Measurements from ENCODE around the gene RUFY1. TPM values are rescaled to one million over a fixed set of nuclear protein-coding genes. Genes with fewer than 3 reads are reported as not detected.

Gene RUFY1
- total and polyA plus RNA-seq, 2 of the 13 experiments (the other 11 are each of a cell fraction or from before 2014, with no cell fraction given): 19.9 to 31.9 TPM

DNA sequence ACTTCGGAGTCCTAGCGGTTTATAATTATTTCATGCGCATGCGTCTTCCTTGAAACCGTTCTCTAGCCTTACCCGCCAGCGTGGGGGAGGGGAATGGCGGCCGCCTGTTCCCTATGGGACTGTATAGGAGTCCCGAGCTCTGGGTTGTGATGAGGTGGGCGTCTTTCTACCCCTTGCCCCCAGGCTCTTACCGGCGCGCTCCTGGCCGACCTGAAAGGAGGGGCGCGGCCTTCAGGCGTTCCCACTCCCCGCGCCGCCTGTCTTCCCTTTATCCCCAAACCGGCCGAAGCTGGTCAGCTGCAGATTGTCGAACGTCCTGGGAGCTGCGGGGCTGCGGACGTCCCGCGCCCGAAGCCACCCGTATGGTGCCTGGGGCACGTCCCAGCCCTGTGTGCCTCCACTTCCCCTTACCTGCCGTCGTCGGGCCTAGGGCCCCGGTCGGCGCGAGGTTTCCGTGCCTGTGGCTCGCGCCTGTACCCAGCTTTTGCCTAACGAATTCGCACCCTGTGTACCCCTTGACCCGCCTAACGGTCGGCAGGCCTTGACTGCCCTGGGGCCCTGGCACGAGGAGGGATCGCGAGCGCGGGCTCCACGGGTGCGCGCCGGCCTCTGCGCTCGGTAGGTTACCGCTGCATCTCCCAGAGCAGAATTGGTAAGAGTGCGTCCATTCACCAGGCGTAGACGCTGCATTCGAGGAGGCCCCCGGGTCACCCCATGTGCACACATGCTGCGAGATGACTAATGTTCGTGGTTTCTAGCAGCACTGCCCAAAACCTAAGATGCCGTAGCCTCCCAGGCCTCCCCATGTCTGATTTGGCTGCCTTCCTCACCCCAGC, 73.8 kb downstream of the RUFY1 start (continued):
- TF ChIP-seq JDP2 (CRISPR knock-in tag; IDR thresholded peaks at IDR 0.05; ENCODE audit: borderline replicate concordance) (no peak), ZNF616 (CRISPR knock-in tag; IDR thresholded peaks at IDR 0.05; ENCODE audit: low read depth) (0 out of 2 replicates have a peak, but pooled peaks have one; percentile 46), RBFOX2 (IDR thresholded peaks at IDR 0.05; ENCODE audit: low read depth, low read length) (peak; percentile 11), NFYB (CRISPR knock-in tag; IDR thresholded peaks at IDR 0.05) (0 out of 2 replicates have a peak, but pooled peaks have one; percentile 6), NRL (CRISPR knock-in tag; IDR thresholded peaks at IDR 0.05; ENCODE audit: borderline replicate concordance) (peak; percentile 90; the same call in 1 of the 2 replicates), NR2C2 (CRISPR knock-in tag; IDR thresholded peaks at IDR 0.05; ENCODE audit: borderline replicate concordance) (peak; percentile 47; the same call in 1 of the 2 replicates), NFE2L1 (CRISPR knock-in tag; IDR thresholded peaks at IDR 0.05; ENCODE audit: borderline replicate concordance) (peak; percentile 78; the same call in 1 of the 2 replicates)
- TF ChIP-seq, protein P1, sequence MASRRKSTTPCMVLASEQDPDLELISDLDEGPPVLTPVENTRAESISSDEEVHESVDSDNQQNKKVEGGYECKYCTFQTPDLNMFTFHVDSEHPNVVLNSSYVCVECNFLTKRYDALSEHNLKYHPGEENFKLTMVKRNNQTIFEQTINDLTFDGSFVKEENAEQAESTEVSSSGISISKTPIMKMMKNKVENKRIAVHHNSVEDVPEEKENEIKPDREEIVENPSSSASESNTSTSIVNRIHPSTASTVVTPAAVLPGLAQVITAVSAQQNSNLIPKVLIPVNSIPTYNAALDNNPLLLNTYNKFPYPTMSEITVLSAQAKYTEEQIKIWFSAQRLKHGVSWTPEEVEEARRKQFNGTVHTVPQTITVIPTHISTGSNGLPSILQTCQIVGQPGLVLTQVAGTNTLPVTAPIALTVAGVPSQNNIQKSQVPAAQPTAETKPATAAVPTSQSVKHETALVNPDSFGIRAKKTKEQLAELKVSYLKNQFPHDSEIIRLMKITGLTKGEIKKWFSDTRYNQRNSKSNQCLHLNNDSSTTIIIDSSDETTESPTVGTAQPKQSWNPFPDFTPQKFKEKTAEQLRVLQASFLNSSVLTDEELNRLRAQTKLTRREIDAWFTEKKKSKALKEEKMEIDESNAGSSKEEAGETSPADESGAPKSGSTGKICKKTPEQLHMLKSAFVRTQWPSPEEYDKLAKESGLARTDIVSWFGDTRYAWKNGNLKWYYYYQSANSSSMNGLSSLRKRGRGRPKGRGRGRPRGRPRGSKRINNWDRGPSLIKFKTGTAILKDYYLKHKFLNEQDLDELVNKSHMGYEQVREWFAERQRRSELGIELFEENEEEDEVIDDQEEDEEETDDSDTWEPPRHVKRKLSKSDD (CRISPR knock-in tag; IDR thresholded peaks at IDR 0.05; ENCODE audit: low read depth): no peak
- TF ChIP-seq, protein P2, sequence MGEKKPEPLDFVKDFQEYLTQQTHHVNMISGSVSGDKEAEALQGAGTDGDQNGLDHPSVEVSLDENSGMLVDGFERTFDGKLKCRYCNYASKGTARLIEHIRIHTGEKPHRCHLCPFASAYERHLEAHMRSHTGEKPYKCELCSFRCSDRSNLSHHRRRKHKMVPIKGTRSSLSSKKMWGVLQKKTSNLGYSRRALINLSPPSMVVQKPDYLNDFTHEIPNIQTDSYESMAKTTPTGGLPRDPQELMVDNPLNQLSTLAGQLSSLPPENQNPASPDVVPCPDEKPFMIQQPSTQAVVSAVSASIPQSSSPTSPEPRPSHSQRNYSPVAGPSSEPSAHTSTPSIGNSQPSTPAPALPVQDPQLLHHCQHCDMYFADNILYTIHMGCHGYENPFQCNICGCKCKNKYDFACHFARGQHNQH (CRISPR knock-in tag; IDR thresholded peaks at IDR 0.05): 0 out of 2 replicates have a peak, but pooled peaks have one; percentile 37
- TF ChIP-seq, protein P3, sequence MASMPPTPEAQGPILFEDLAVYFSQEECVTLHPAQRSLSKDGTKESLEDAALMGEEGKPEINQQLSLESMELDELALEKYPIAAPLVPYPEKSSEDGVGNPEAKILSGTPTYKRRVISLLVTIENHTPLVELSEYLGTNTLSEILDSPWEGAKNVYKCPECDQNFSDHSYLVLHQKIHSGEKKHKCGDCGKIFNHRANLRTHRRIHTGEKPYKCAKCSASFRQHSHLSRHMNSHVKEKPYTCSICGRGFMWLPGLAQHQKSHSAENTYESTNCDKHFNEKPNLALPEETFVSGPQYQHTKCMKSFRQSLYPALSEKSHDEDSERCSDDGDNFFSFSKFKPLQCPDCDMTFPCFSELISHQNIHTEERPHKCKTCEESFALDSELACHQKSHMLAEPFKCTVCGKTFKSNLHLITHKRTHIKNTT (CRISPR knock-in tag; IDR thresholded peaks at IDR 0.05): no peak
- TF ChIP-seq, protein P4, sequence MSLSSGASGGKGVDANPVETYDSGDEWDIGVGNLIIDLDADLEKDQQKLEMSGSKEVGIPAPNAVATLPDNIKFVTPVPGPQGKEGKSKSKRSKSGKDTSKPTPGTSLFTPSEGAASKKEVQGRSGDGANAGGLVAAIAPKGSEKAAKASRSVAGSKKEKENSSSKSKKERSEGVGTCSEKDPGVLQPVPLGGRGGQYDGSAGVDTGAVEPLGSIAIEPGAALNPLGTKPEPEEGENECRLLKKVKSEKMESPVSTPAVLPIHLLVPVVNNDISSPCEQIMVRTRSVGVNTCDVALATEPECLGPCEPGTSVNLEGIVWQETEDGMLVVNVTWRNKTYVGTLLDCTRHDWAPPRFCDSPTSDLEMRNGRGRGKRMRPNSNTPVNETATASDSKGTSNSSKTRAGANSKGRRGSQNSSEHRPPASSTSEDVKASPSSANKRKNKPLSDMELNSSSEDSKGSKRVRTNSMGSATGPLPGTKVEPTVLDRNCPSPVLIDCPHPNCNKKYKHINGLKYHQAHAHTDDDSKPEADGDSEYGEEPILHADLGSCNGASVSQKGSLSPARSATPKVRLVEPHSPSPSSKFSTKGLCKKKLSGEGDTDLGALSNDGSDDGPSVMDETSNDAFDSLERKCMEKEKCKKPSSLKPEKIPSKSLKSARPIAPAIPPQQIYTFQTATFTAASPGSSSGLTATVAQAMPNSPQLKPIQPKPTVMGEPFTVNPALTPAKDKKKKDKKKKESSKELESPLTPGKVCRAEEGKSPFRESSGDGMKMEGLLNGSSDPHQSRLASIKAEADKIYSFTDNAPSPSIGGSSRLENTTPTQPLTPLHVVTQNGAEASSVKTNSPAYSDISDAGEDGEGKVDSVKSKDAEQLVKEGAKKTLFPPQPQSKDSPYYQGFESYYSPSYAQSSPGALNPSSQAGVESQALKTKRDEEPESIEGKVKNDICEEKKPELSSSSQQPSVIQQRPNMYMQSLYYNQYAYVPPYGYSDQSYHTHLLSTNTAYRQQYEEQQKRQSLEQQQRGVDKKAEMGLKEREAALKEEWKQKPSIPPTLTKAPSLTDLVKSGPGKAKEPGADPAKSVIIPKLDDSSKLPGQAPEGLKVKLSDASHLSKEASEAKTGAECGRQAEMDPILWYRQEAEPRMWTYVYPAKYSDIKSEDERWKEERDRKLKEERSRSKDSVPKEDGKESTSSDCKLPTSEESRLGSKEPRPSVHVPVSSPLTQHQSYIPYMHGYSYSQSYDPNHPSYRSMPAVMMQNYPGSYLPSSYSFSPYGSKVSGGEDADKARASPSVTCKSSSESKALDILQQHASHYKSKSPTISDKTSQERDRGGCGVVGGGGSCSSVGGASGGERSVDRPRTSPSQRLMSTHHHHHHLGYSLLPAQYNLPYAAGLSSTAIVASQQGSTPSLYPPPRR (CRISPR knock-in tag; IDR thresholded peaks at IDR 0.05; ENCODE audit: borderline replicate concordance): 0 out of 2 replicates have a peak, but pooled peaks have one; percentile 60
